Activated T-cell treated with anti-CD3 and anti-CD28 coated beads, Interleukin-2, amount 50 U/mL, for 72 hours (primary cell): ENCODE data around the gene ING5. TPM values are rescaled to one million over a fixed set of nuclear protein-coding genes. Genes with fewer than 3 reads are reported as not detected.
"Not testable (repeated sequence)": the region's sequence is repeated elsewhere in the genome, so short reads cannot be mapped to it uniquely, and the experiment has no call there.

Source experiments
- ATAC-seq, 2 donors: fragments of 150-1000 bp; cut with Tn5 transposase; replicated peaks in 1 of 2; 2 replicates each; pipeline ENCODE4 v1.10.0; 2021; ENCODE audit warnings: moderate library complexity in 2 of 2, mild to moderate bottlenecking in 1 of 2
- DNase-seq, 2 donors: peaks; one replicate each; pipeline ENCODE4 v3.0.0; 2021 to 2022; ENCODE audit warnings: mixed read lengths in 1 of 2
- H3K27ac Mint-ChIP-seq: one replicate; pipeline ENCODE4 v1.8.0; 2022; ENCODE audit warnings: mild to moderate bottlenecking, moderate library complexity, mixed read lengths
- H3K27me3 Mint-ChIP-seq: one replicate; pipeline ENCODE4 v1.8.0; 2022; ENCODE audit warnings: low read depth, mixed read lengths
- H3K36me3 Mint-ChIP-seq, 2 donors: one replicate each; pipeline ENCODE4 v1.8.0; 2022; ENCODE audit warnings: mixed read lengths in 2 of 2, mild to moderate bottlenecking in 1 of 2; ENCODE audit not compliant: insufficient read depth in 2 of 2
- H3K4me1 Mint-ChIP-seq: one replicate; pipeline ENCODE4 v1.8.0; 2022; ENCODE audit warnings: low read depth, mixed read lengths
- H3K4me3 Mint-ChIP-seq, 2 donors: one replicate each; pipeline ENCODE4 v1.8.0; 2022; ENCODE audit warnings: mild to moderate bottlenecking in 2 of 2, mixed read lengths in 2 of 2, moderate library complexity in 2 of 2
- H3K9me3 Mint-ChIP-seq, 2 donors: one replicate each; pipeline ENCODE4 v1.8.0; 2022; ENCODE audit warnings: mixed read lengths in 2 of 2
- total RNA-seq, 2 donors: library from RNA; stranded (reverse); gene quantifications; one replicate each; pipeline ENCODE4 v1.2.3, GENCODE V29; 2022

ING5 gene
- total RNA-seq, 2 donors from 2014 or later: 39.9 to 42.6 TPM

DNA sequence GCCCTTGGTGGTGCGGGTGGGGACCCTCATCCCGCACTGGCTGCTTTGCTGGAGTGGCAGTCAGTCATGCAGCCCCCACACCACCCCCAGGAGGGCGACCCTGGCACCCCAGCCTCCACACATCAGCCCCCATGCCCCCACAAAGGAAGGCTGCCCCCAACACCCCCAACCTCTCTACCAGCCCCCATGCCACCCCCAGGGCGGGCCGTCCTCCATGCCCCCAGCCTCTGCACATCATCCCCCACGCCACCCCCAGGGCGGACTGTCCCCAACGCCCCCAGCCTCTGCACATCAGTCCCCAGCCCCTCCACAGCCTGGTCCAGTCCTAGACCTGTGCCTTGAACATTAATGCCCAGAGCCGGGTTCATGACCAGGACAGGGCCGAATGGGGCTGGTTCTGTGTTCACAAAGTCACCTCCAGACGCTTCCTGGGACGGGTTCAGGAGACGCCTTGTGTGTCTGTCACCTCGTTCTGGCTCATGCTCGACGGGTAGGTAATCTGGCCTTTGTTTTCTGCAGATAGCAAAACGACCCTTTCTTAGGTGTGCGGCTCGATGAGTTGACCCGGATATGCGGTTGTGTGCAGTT, 50.9 kb downstream of the ING5 start:
- H3K27me3 Mint-ChIP-seq: no peaks in the 10 kb centered on the region

DNA sequence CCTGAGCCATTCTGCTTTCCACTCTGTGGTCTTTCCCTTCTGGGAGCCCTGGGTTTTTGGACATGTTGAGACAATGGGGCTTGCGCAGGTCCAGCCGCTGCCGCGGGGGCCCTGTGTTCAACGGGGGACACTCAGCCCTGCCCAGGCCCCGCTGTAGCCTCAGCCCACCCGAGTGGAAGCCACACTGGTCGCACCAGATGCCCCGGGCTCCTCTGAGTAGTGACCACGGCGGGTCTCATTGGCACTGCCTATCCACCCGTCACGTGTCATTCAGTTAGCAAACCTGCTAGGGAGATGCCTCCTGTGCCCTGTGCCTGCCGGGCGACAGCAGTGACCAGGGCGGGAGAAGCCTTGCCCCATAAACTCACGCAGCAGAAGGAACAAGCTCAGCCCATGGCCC, 51.7 kb downstream of the ING5 start:
- Mint-ChIP-seq H3K36me3 (peaks cover 2 to 4% of the 10 kb centered on the region in 2 donors), H3K9me3 (no peaks in the 10 kb centered on the region), H3K27me3 (no peaks in the 10 kb centered on the region), H3K4me1 (no peaks in the 10 kb centered on the region), H3K4me3 (no peak overlapping the region), H3K27ac (no peak overlapping the region)
- no peak for ATAC-seq
- DNase-seq: no peak

More for the DNA sequence above, 50.9 kb downstream of the ING5 start:
- no peak overlapping the region for H3K27ac Mint-ChIP-seq
- no peak for DNase-seq
- no peak overlapping the region for H3K4me3 Mint-ChIP-seq
- no peak for ATAC-seq
- H3K4me1 Mint-ChIP-seq: no peaks in the 10 kb centered on the region
- peaks cover 2 to 4% of the 10 kb centered on the region in 2 donors for H3K36me3 Mint-ChIP-seq
- no peaks in the 10 kb centered on the region for H3K9me3 Mint-ChIP-seq

DNA sequence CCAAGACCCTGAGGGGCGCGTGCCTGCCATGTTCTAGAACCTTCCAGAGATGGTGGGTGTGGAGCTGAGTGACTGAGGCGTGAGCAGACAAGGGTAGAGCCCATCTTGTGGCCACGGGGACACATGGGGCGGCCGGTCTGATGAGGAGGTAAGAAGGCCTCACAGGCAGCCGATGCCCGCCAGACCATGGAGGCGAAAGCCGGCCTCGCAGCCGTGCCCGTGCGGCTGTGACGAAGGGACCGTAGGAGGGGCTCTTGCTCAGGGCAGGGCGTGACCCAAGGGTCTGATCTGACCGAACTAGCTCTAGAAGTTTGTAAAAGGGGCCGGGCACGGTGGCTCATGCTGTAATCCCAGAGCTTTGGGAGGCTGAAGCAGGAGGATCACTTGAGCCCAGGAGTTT, 52.2 kb downstream of the ING5 start:
- no peak for ATAC-seq
- no peaks in the 10 kb centered on the region for H3K27me3 Mint-ChIP-seq
- no peak overlapping the region for H3K27ac Mint-ChIP-seq
- H3K4me1 Mint-ChIP-seq: no peaks in the 10 kb centered on the region
- no peak overlapping the region for H3K4me3 Mint-ChIP-seq
- DNase-seq: no peak
- H3K9me3 Mint-ChIP-seq: no peaks in the 10 kb centered on the region
- H3K36me3 Mint-ChIP-seq: peaks cover 2 to 5% of the 10 kb centered on the region in 2 donors

DNA sequence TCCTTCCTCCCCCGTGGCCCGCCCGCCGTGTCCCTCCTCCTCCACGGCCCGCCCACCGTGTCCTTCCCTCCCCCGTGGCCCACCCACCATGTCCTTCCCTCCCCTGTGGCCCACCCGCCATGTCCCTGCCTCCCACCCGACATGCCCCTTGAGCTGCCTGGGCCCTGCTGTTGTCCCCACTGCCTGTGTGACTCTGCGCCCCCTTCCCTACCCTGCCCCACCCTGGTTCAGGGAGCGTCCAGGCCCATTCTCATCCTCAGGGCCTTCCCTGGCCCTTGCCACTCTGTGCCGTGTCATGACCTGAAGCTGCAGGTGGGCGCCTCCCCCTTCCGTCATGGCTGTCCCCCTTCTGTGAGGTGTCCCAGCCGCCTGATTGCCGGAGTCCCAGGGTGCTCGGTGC, 53.3 kb downstream of the ING5 start:
- Mint-ChIP-seq H3K9me3 (no peaks in the 10 kb centered on the region), H3K27ac (no peak overlapping the region), H3K4me3 (no peak overlapping the region), H3K4me1 (peaks cover 7% of the 10 kb centered on the region), H3K36me3 (peaks cover 6 to 10% of the 10 kb centered on the region in 2 donors), H3K27me3 (no peaks in the 10 kb centered on the region)
- ATAC-seq (no peak), DNase-seq (no peak)

DNA sequence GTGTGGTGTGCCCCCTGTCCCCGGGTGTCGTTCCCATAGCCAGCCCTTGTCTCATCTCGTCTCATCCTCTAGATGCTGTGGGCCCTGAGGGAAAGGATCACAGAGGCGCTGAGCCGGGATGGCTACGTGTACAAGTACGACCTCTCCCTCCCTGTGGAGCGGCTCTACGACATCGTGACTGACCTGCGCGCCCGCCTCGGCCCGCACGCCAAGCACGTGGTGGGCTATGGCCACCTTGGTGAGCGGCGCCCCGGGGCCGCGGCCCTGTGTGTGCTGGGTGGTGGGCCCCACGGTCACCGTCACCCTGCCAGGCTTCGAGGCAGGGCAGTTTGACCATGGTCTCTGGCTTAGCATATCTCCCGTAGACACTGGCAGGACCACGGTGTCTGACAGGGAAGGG, 53.9 kb downstream of the ING5 start:
- peaks cover under 1 to 1% of the 10 kb centered on the region in 2 donors for H3K9me3 Mint-ChIP-seq
- no peak for ATAC-seq
- no peaks in the 10 kb centered on the region for H3K27me3 Mint-ChIP-seq
- no peak for DNase-seq
- peaks cover 7% of the 10 kb centered on the region for H3K4me1 Mint-ChIP-seq
- no peak overlapping the region for H3K4me3 Mint-ChIP-seq
- peaks cover 7 to 11% of the 10 kb centered on the region in 2 donors for H3K36me3 Mint-ChIP-seq
- H3K27ac Mint-ChIP-seq: no peak overlapping the region

DNA sequence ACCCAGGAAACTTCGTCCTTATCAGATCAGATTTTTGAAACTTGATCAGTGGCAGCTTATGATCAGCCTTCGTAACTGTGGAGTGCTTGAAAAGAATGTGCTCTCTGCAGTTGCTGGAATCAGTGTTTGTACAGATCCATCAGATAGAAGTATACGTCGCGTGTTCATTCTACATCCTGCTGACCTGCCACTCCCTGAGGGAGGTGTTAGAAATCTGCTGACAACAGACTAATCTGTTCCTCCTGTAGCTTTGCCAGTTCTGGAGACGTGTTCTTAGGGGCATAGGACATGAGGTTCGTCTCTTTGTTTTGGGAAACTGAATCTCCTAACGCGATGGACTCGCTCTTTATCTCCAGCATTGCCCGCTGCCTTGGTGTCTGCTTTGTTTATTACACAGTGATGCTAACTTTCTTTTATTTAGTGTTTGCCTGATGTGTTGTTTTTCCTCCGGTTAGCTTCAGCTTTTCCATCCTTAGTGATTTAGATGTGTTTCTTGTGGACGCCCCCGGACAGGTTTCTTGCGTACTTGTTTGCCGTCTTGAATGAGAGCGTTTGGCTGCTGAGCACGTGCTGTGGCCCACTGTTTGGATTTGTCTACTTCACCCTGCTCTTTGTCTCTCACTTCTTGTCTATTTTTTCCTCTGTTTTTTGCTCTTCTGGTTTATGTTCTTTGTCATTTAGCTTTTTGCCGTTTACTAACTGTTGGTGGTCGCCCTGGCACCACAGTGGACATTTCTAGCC, 57.4 kb downstream of the ING5 start:
- ATAC-seq (no peak), DNase-seq (no peak)
- Mint-ChIP-seq H3K4me1 (peaks cover 18% of the 10 kb centered on the region), H3K4me3 (no peak overlapping the region), H3K27me3 (no peaks in the 10 kb centered on the region), H3K9me3 (peaks cover 2 to 3% of the 10 kb centered on the region in 2 donors), H3K36me3 (peaks cover 9 to 12% of the 10 kb centered on the region in 2 donors), H3K27ac (no peak overlapping the region)

DNA sequence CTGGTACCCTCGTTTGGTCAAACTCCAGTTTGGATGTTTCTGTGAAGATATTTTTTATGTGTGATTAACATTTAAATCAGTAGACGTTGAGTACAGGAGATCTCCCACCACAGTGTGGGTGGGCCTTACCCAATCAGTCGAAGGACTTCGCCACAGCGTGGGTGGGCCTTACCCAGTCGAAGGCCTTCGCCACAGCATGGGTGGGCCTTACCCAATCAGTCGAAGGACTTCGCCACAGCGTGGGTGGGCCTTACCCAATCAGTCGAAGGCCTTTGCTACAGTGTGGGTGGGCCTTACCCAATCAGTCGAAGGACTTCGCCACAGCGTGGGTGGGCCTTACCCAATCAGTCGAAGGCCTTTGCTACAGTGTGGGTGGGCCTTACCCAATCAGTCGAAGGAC, 58.1 kb downstream of the ING5 start:
- H3K4me3 Mint-ChIP-seq, DNase-seq, H3K27ac Mint-ChIP-seq, H3K27me3 Mint-ChIP-seq, ATAC-seq, H3K9me3 Mint-ChIP-seq: not testable (repeated sequence)
- Mint-ChIP-seq H3K36me3 (peaks cover 9 to 12% of the 10 kb centered on the region in 2 donors), H3K4me1 (peaks cover 18% of the 10 kb centered on the region)

DNA sequence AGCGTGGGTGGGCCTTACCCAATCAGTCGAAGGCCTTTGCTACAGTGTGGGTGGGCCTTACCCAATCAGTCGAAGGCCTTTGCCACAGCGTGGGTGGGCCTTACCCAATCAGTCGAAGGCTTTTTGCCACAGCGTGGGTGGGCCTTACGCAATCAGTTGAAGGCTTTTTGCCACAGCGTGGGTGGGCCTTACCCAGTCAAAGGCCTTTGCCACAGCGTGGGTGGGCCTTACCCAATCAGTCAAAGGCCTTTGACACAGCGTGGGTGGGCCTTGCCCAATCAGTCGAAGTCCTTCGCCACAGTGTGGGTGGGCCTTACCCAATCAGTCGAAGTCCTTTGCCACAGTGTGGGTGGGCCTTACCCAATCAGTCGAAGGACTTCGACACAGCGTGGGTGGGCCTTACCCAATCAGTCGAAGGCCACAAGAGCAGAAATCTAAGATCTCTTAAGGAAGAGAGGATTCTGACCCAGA, 58.5 kb downstream of the ING5 start:
- ATAC-seq (no peak), DNase-seq (no peak)
- Mint-ChIP-seq H3K4me3 (no peak overlapping the region), H3K4me1 (peaks cover 18% of the 10 kb centered on the region), H3K9me3 (peaks cover 2 to 3% of the 10 kb centered on the region in 2 donors), H3K36me3 (peaks cover 9 to 12% of the 10 kb centered on the region in 2 donors), H3K27ac (no peak overlapping the region), H3K27me3 (no peaks in the 10 kb centered on the region)

DNA sequence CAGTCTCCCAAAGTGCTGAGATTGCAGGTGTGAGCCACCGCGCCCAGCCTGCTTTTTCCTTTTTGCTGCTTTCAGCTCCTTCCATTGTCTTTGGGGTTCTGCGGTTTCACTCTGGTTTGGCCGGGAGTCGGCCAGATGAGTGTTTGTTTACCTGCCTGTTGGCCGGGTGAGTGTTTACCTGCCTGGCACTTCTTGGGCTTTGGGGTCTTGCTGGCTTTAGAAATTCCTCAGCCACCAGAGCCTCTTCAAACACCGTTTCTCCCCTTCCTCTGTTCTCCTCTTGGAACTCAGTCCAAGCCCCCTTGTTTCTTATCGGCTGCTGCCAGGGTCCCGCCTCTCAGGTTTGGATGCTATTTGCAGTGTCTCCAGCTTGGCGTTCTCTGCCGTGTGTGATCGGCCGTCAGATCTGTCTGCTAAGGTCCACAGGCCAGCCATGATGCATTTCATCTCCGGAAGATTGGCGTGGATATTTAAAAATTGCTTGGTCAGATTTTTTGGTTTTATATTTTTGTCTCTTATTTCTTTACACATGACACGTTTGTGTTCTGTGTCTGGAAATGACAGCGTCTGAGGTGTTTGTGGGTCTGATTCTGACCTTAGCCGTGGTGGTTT, 60.6 kb downstream of the ING5 start:
- Mint-ChIP-seq H3K4me3 (peak overlapping the region; percentile 20 to 80), H3K27ac (peak overlapping the region; percentile 25), H3K9me3 (peaks cover 2 to 3% of the 10 kb centered on the region in 2 donors), H3K4me1 (peaks cover 18% of the 10 kb centered on the region), H3K36me3 (peaks cover 9 to 12% of the 10 kb centered on the region in 2 donors), H3K27me3 (no peaks in the 10 kb centered on the region)
- DNase-seq (no peak), ATAC-seq (peak in 1 of 2 donors; percentile 72)

DNA sequence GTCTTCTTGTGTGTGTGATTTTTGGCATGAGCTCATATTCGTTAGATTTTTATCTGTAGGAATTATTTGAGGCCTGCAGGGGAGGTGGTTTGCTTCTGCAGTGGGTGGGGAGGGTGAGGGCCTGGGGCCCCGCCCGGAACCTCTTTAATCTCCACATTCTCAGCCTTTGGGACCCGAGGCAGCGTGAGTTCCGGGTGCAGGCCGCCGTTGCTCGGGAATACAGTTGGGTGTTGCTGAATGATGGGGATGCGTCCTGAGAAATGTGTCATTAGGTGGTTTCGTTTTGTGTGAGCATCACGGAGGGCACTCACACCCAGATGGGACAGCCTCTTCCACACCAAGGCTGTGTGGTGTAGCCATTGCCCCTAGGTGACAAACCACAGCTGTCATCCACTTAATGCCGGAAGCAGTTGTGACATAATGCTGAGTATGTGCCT, 61.1 kb downstream of the ING5 start:
- Mint-ChIP-seq H3K27me3 (no peaks in the 10 kb centered on the region), H3K27ac (peak overlapping the region; percentile 25), H3K4me3 (peak overlapping the region in 1 of 2 donors; percentile 80), H3K36me3 (peaks cover 9 to 12% of the 10 kb centered on the region in 2 donors), H3K9me3 (peaks cover 2 to 3% of the 10 kb centered on the region in 2 donors), H3K4me1 (peaks cover 18% of the 10 kb centered on the region)
- DNase-seq: peak; percentile 44 to 67
- ATAC-seq: peak; percentile 78 to 86

DNA sequence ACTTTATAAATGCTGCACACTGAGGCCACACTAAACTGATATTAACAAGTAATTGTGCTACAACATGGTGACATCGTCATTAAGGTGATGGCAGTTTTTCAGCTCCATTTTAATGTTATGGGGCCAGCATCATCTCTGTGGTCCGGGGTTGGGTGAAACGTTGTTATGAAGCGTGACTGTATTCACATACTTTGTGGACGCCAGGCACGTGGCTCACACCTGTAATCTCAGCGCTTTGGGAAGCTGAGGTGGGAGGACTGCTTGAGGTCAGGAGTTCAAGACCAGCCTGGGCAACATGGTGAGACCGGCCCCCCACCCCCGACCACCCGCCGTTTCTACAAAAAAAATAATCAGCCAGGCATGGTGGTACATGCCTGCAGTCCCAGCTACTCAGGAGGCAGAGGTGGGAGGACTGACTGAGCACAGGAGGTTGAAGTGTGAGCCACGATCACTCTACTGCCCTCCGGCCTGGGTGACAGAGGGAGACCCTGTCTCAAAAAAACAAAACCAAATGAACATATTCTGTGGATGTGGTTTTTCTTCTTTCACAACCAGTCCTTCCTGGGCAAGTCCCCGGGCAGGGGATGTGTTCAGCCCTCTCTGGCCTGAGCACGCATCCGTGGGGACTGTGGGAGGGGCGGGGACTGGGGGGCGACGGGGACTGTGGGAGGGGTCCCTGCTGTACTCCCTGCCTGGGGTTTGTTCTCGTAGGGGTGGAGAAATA, 61.9 kb downstream of the ING5 start:
- ATAC-seq (peak in 1 of 2 donors; percentile 18), DNase-seq (no peak)
- H3K4me1 Mint-ChIP-seq: peaks cover 18% of the 10 kb centered on the region
- H3K27me3 Mint-ChIP-seq: no peaks in the 10 kb centered on the region
- H3K4me3 Mint-ChIP-seq: peak overlapping the region in 1 of 2 donors; percentile 80
- H3K9me3 Mint-ChIP-seq: peaks cover 2 to 3% of the 10 kb centered on the region in 2 donors
- peaks cover 10 to 12% of the 10 kb centered on the region in 2 donors for H3K36me3 Mint-ChIP-seq
- H3K27ac Mint-ChIP-seq: peak overlapping the region; percentile 38

DNA sequence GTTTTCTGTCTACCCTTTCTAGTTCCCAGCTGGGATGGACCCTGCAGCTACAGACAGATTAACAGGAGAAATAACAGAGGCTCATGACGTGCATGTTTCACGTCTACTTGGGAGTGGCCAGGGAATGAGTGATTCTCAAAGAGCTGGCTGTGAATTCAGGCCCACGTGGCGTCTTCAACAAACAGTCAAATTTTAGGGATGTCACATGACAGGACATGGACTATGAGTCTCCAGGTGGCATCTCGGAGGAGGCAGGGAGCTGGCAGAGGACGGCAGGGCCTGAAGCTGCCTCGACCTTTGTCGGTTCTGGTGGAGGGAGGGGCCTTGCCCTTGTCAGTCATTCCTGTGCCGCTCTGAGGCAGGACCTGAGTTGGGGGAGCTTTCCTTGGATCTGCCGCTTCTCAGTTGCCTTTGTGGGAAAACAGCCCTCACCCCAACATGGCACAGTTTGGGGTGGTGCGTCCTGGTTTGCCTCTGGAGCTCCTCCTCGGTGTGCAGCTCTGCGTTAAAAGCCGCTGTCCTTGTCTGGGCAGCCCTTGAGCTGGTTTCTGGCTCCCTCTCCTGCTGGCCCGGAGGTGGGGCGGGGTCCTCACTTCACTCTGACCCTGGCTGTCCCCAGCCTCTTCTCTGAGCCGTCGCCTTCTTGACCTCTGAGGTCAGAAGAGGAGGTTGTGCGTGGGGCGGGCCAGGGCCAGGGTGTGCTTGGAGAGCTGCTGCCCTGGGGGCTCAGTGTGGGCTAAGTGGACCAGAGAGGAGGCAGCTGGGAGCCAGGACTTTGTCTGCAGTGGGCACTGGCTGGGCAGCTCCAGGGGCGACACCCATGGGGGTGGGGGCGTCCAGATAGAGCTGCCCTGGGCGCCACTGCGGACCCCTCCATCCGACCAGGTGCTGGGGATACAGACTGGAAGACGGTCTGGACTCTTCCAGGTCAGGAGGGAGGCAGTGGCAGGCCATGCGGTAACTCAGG, 62.7 kb downstream of the ING5 start:
- Mint-ChIP-seq H3K4me1 (peaks cover 13% of the 10 kb centered on the region), H3K36me3 (peaks cover 6 to 7% of the 10 kb centered on the region in 2 donors), H3K4me3 (no peak overlapping the region), H3K27me3 (no peaks in the 10 kb centered on the region), H3K9me3 (peaks cover 2 to 3% of the 10 kb centered on the region in 2 donors), H3K27ac (peak overlapping the region; percentile 38)
- no peak for DNase-seq
- no peak for ATAC-seq
